OCI-LY7 (cell line): Measurements from ENCODE around the gene GDI1.

ENCODE experiments used
- EZH2phosphoT487 ChIP-seq: fragments of 200-600 bp; sonication (generic); IDR thresholded peaks from 2 replicates; pipeline ENCODE4 v1.6.1; 2018; ENCODE audit warnings: low read depth, borderline replicate concordance, mild to moderate bottlenecking, mixed run types, antibody characterized with exemption, low read length, moderate library complexity, mixed read lengths
- TF ChIP-seq, protein P1 (sequence below): fragments of 200-600 bp; sonication (generic); conservative IDR thresholded peaks from 2 replicates; pipeline ENCODE4 v1.5.1; 2014; ENCODE audit warnings: mild to moderate bottlenecking, antibody characterized with exemption, low read length, moderate library complexity, mixed read lengths

DNA sequence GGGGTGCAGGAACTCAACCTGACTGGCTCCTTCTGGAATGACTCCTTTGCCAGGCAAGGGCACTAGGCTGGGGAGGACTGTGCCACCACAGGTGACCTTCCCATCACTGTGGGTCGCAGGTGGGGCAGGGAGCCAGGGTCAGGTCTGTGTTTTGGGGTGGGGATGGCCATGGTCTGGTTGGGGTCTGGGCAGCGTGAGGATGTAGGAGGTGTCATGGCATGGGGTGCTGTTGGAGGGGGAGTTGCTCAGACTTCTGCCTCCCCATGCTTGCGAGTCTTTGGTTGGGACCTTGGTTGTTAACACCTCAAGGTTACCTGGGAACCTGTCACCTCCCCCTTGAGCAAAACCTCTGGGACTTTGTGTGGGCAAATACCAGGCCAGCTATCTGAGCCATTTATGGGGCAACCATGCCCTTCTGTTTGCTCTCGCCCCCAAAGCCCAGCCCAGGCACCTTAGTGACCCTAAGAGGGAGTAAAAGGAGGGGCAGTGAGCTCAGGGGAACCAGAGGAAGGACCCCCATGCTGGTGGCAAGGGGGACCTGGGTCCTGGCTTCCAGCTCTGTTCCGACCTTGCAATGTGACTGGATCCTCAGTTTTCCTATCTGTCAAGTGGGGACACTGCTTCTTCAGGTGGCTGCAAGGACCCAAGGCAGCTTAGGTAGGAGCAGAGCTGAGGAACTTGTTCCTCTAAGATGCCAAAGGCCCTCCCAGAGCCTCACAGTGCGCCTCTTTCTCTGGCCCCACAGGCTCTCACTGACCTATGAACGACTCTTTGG lies 2.4 kb upstream of the GDI1 start:
- TF ChIP-seq, protein P1, sequence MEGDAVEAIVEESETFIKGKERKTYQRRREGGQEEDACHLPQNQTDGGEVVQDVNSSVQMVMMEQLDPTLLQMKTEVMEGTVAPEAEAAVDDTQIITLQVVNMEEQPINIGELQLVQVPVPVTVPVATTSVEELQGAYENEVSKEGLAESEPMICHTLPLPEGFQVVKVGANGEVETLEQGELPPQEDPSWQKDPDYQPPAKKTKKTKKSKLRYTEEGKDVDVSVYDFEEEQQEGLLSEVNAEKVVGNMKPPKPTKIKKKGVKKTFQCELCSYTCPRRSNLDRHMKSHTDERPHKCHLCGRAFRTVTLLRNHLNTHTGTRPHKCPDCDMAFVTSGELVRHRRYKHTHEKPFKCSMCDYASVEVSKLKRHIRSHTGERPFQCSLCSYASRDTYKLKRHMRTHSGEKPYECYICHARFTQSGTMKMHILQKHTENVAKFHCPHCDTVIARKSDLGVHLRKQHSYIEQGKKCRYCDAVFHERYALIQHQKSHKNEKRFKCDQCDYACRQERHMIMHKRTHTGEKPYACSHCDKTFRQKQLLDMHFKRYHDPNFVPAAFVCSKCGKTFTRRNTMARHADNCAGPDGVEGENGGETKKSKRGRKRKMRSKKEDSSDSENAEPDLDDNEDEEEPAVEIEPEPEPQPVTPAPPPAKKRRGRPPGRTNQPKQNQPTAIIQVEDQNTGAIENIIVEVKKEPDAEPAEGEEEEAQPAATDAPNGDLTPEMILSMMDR = no peak
- TF ChIP-seq EZH2phosphoT487 = no peak
